GM12891 (cell line): Measurements from ENCODE around the gene RNF144A.

Experiments
- PAX5 ChIP-seq: IDR thresholded peaks from 2 replicates; pipeline ENCODE4 v1.6.1; 2011; ENCODE audit warnings: low read length, moderate library complexity, mild to moderate bottlenecking; ENCODE audit not compliant: insufficient read depth, severe bottlenecking
- POLR2A ChIP-seq: IDR thresholded peaks from 2 replicates; pipeline ENCODE4 v1.6.1; 2011; ENCODE audit warnings: low read depth, low read length, control low read depth
- POLR2AphosphoS5 ChIP-seq: IDR thresholded peaks from 2 replicates; pipeline ENCODE4 v1.6.1; 2011; ENCODE audit warnings: low read depth, low read length, control low read depth
- TAF1 ChIP-seq: IDR thresholded peaks from 2 replicates; pipeline ENCODE4 v1.6.1; 2011; ENCODE audit warnings: low read depth, low read length, control low read depth

- TF ChIP-seq POLR2A (no peak), POLR2AphosphoS5 (no peak), PAX5 (no peak), TAF1 (no peak)
Measured at GRCh38 chr2:7045601-7046590, 128.7 kb downstream of the RNF144A start.
